HL-60 (cell line): ENCODE results near the gene PTPRO.

Experiments used
- TF ChIP-seq, protein P1 (sequence below): IDR thresholded peaks from one replicate; pipeline ENCODE4 v1.5.1; 2011; ENCODE audit warnings: low read length, control low read depth, inconsistent platforms; ENCODE audit not compliant: insufficient read depth
- TF ChIP-seq, protein P2 (sequence below): IDR thresholded peaks from 2 replicates; pipeline ENCODE4 v1.6.1; 2012; ENCODE audit warnings: low read depth; ENCODE audit not compliant: insufficient replicate concordance

DNA sequence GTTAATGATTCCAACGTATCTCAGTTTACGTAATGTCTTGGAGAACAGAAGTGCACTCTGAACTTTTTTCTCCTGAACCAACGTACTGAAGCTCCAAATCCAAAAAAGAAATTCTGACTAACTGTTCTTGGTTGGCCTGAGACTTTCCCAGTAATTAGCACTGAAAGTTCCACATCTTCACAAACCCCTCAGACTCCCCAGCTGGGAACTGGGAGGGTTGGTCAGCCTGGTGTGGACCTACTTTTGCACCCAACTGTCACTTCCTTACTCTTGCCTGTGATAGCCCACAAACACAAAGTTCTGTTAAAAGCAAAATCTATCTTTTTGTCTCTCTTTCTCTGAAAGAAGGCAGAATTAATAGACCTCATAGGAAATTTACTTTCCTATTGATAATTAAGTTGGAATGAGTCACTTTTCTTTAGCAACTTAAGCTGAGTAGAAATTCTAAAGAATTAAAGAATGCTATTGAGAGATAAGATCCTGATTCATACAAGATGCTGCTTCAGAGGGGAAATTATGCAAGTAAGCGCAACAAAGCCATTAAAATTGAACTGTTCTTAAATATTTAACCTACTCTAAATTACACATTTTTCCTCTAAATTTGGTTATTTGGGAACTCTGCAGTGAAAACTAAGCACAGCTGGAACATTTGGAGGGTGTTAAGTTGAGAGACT, 311.8 kb downstream of the PTPRO start:
- TF ChIP-seq, protein P1, sequence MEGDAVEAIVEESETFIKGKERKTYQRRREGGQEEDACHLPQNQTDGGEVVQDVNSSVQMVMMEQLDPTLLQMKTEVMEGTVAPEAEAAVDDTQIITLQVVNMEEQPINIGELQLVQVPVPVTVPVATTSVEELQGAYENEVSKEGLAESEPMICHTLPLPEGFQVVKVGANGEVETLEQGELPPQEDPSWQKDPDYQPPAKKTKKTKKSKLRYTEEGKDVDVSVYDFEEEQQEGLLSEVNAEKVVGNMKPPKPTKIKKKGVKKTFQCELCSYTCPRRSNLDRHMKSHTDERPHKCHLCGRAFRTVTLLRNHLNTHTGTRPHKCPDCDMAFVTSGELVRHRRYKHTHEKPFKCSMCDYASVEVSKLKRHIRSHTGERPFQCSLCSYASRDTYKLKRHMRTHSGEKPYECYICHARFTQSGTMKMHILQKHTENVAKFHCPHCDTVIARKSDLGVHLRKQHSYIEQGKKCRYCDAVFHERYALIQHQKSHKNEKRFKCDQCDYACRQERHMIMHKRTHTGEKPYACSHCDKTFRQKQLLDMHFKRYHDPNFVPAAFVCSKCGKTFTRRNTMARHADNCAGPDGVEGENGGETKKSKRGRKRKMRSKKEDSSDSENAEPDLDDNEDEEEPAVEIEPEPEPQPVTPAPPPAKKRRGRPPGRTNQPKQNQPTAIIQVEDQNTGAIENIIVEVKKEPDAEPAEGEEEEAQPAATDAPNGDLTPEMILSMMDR, result no peak
- TF ChIP-seq, protein P2, sequence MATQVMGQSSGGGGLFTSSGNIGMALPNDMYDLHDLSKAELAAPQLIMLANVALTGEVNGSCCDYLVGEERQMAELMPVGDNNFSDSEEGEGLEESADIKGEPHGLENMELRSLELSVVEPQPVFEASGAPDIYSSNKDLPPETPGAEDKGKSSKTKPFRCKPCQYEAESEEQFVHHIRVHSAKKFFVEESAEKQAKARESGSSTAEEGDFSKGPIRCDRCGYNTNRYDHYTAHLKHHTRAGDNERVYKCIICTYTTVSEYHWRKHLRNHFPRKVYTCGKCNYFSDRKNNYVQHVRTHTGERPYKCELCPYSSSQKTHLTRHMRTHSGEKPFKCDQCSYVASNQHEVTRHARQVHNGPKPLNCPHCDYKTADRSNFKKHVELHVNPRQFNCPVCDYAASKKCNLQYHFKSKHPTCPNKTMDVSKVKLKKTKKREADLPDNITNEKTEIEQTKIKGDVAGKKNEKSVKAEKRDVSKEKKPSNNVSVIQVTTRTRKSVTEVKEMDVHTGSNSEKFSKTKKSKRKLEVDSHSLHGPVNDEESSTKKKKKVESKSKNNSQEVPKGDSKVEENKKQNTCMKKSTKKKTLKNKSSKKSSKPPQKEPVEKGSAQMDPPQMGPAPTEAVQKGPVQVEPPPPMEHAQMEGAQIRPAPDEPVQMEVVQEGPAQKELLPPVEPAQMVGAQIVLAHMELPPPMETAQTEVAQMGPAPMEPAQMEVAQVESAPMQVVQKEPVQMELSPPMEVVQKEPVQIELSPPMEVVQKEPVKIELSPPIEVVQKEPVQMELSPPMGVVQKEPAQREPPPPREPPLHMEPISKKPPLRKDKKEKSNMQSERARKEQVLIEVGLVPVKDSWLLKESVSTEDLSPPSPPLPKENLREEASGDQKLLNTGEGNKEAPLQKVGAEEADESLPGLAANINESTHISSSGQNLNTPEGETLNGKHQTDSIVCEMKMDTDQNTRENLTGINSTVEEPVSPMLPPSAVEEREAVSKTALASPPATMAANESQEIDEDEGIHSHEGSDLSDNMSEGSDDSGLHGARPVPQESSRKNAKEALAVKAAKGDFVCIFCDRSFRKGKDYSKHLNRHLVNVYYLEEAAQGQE, result no peak
